Natural killer cell treated with Interleukin-12 subunit alpha and Interleukin-12 subunit beta and Interleukin-15 and Interleukin-18, amount 100 ng/mL, for 72 hours (primary cell): Measurements from ENCODE around the gene OSBPL2. TPM values are rescaled to one million over a fixed set of nuclear protein-coding genes. Genes with fewer than 3 reads are reported as not detected.
A peak's percentile ranks its signal among the peaks of the same experiment; 100 is the strongest.

Experiments used
- ATAC-seq, 2 donors: fragments of 150-1000 bp; cut with Tn5 transposase in 1 of 2; sonication (Bioruptor Pico), chemical (Tn5 transposase) in 1 of 2; 2 replicates each; pipeline ENCODE4 v1.10.0; 2021
- DNase-seq: peaks from one replicate; pipeline ENCODE4 v3.0.0; 2022; ENCODE audit warnings: low spot score
- H3K27ac Mint-ChIP-seq, 2 donors: 1 replicate in 1 of 2; 2 replicates in 1 of 2; pipeline ENCODE4 v1.8.0; 2022; ENCODE audit warnings: mixed read lengths in 2 of 2, mild to moderate bottlenecking in 1 of 2, moderate library complexity in 1 of 2
- H3K27me3 Mint-ChIP-seq, 2 donors: 1 replicate in 1 of 2; 2 replicates in 1 of 2; pipeline ENCODE4 v1.8.0; 2022; ENCODE audit warnings: mixed read lengths in 2 of 2
- H3K36me3 Mint-ChIP-seq: one replicate; pipeline ENCODE4 v1.8.0; 2022; ENCODE audit warnings: mixed read lengths
- H3K4me1 Mint-ChIP-seq, 2 donors: 1 replicate in 1 of 2; 2 replicates in 1 of 2; pipeline ENCODE4 v1.8.0; 2022; ENCODE audit warnings: low read depth in 2 of 2, mixed read lengths in 2 of 2, mild to moderate bottlenecking in 1 of 2
- H3K4me3 Mint-ChIP-seq: one replicate; pipeline ENCODE4 v1.8.0; 2022; ENCODE audit warnings: mixed read lengths
- H3K9me3 Mint-ChIP-seq: 2 replicates; pipeline ENCODE4 v1.8.0; 2022; ENCODE audit warnings: mixed read lengths
- total RNA-seq, 2 donors: library from RNA; stranded (reverse); gene quantifications; one replicate each; pipeline ENCODE4 v1.2.3, GENCODE V29; 2022

Gene OSBPL2
- total RNA-seq, 2 donors from 2014 or later, result 38.7 to 47.7 TPM

DNA sequence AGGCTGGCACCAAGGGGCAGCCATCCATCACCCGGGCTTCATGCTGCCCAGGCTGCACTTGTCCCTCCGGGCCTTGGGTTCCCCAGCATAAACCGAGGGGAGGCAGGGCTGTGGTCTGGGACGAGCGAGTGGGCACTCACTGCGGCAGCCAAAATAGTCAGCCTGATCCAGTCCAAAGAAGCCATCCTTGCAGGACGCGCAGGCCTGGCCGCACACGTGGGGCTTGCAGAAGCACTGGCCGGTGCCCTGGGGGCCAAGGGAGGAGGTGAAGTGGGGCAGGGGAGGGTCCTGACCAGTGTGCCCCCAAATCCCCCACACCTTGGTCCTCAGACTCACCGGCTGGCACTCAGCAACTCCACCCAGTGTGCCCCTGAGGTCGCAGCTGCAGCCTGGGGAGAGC, 96.6 kb downstream of the OSBPL2 start:
- no peaks in the 10 kb centered on the region for H3K4me1 Mint-ChIP-seq
- H3K27ac Mint-ChIP-seq, result no peak overlapping the region
- H3K27me3 Mint-ChIP-seq, result peaks cover 6 to 7% of the 10 kb centered on the region in 2 donors
- no peak for ATAC-seq
- H3K9me3 Mint-ChIP-seq, result no peaks in the 10 kb centered on the region
- no peak for DNase-seq
- H3K4me3 Mint-ChIP-seq, result no peak overlapping the region
- H3K36me3 Mint-ChIP-seq, result no peaks in the 10 kb centered on the region

DNA sequence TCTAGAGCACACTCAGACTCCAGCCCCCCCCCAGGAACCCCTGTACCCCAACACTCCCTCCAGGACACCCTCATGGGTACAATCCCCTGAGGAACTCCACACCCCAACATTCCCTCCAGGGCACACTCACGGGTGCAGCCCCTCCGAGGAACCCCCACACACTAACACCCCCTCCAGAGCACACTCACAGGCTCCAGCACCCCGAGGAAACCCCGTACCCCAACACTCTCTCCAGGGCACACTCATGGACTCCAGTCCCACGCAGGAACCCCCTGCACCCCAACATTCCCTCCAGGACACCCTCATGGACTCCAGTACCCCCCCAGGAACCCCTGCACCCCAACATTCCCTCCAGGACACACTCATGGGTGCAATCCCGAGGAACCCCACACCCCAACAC, 97.2 kb downstream of the OSBPL2 start:
- Mint-ChIP-seq H3K9me3 (no peaks in the 10 kb centered on the region), H3K4me1 (no peaks in the 10 kb centered on the region), H3K4me3 (no peak overlapping the region), H3K27ac (no peak overlapping the region), H3K36me3 (no peaks in the 10 kb centered on the region), H3K27me3 (peaks cover 8 to 9% of the 10 kb centered on the region in 2 donors)
- no peak for ATAC-seq
- no peak for DNase-seq

DNA sequence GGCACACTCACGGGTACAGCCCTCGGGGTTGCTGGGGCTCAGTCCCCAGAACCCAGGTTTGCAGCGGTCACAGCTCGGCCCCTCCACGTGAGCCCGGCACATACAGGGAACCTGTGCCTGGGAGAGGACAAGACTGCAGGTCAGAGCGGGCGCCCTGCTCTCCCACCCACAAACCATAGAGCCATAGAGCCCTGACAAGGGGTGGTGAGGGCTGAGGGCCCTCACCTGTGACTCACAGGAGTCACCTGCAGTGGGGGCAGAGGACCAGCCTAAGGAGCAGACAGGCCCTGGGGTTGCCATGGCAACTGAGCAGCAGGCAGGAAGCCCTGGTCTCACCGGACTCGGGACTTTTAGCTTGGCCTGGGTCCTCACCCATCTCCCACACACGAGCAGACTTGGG, 98.0 kb downstream of the OSBPL2 start:
- H3K36me3 Mint-ChIP-seq, result no peaks in the 10 kb centered on the region
- H3K4me1 Mint-ChIP-seq, result no peaks in the 10 kb centered on the region
- H3K9me3 Mint-ChIP-seq, result no peaks in the 10 kb centered on the region
- no peak for ATAC-seq
- no peak overlapping the region for H3K27ac Mint-ChIP-seq
- DNase-seq, result peak; percentile 45
- H3K27me3 Mint-ChIP-seq, result peaks cover 8 to 9% of the 10 kb centered on the region in 2 donors
- H3K4me3 Mint-ChIP-seq, result no peak overlapping the region

DNA sequence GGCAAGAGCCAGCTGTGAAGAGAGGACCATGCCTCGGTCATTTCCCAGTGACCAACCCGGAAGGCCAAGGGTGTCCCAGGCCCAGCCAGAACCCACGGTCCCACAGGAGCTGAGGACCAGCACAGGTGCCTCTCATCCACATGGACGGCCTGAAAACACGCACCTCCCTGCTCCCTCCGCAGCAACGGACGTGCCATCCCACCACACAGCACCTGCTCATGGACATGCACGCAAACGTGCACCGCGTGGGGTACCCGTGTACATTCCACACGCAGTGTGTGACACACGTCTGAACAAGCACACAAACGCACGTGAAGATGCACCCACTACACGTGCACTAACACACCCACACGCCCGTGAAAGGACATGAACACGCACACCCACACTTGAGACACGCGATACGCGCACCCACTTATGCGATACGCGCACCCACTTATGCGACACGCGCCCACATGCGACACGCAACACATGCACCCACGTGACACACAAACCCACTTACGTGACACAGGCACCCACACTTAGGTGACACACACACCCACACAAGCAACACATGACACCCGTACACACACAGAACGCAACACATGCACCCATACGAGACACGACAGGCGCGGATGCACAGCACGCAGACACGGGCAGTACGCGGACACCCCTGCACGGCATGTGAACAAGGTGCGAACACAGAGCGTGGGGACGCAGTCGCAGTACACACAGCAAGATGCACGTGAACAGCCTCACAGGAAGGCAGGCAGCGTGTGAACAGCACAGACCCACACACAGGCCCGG, 98.6 kb downstream of the OSBPL2 start:
- H3K4me1 Mint-ChIP-seq, result no peaks in the 10 kb centered on the region
- peak; percentile 44 for DNase-seq
- no peaks in the 10 kb centered on the region for H3K36me3 Mint-ChIP-seq
- peaks cover 8 to 9% of the 10 kb centered on the region in 2 donors for H3K27me3 Mint-ChIP-seq
- no peak overlapping the region for H3K27ac Mint-ChIP-seq
- H3K9me3 Mint-ChIP-seq, result no peaks in the 10 kb centered on the region
- ATAC-seq, result peak in 1 of 2 donors; percentile 7
- H3K4me3 Mint-ChIP-seq, result no peak overlapping the region

DNA sequence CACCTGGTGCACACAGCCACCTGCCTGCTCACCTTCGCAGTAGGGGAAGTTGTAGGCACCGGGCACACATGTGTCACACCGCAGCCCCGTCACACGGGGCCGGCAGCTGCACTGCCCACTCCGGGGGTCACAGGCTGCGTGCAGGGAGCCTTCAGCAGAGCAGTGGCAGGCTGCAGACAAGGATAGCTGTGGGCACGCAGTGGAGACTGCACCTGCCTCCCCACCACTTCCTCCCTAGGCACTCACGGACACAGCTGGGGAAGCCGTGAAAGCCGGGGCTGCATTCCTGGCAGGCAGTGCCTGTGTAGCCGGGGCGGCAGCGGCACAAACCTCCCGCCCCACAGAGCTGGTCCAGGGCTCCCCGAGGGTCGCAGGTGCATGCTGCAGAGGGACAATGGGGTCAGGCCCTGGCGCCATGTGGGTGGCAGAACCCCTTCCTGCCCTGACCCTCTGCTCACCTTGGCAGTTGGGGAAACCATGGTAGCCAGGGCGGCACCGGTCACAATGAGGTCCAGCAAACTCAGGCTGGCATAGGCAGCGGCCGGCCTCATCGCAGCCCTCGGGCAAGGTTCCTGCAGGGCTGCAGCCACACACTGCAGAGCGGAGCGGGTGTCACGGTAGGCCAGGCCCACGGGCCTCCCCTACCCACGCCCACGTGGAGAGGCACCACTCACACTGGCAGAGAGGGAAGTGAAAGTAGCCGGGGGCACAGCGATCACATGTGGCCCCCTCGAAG, 99.4 kb downstream of the OSBPL2 start:
- Mint-ChIP-seq H3K27ac (no peak overlapping the region), H3K36me3 (no peaks in the 10 kb centered on the region), H3K4me3 (no peak overlapping the region), H3K4me1 (no peaks in the 10 kb centered on the region), H3K9me3 (no peaks in the 10 kb centered on the region), H3K27me3 (peaks cover 8 to 9% of the 10 kb centered on the region in 2 donors)
- no peak for DNase-seq
- ATAC-seq, result peak; percentile 11 to 21

DNA sequence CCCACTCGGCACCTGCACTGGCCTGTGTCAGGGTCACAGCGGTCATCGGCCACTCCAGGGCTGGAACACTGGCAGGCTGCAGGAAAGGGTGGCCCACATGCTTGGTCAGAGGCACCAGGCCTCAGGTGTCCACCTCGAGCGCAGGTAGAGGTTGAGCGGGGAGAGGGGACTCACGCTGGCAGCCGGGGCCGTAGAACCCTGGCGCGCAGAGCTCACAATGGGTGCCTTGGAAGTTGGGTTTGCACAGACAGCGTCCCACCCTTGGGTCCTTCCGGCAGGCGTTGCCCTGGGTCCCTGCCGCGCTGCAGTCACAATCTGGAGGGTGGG, 99.9 kb downstream of the OSBPL2 start:
- no peaks in the 10 kb centered on the region for H3K9me3 Mint-ChIP-seq
- no peak overlapping the region for H3K27ac Mint-ChIP-seq
- H3K36me3 Mint-ChIP-seq, result no peaks in the 10 kb centered on the region
- peaks cover 9 to 11% of the 10 kb centered on the region in 2 donors for H3K27me3 Mint-ChIP-seq
- no peaks in the 10 kb centered on the region for H3K4me1 Mint-ChIP-seq
- no peak overlapping the region for H3K4me3 Mint-ChIP-seq
- ATAC-seq, result peak in 1 of 2 donors; percentile 17
- no peak for DNase-seq

DNA sequence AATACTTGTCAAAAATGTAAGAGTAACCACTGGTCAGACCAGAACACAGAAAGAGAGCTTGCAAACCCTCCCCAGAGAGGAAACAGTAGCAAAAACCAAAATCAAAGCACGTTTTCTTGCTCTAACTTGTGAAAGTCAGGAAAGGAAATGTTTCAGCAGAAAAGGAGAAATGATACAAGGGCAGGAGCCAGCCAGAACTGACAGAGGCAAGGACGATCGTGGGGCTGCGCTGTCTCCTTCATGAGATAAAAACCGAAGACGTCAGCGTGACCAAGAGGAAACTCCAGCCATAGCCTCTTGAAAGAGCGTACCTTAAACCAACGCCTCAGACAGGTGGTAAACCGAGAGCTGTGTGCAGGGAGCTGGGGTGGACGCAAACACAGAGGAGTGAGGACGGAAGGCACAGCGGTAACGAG, 101.3 kb downstream of the OSBPL2 start:
- no peak overlapping the region for H3K27ac Mint-ChIP-seq
- no peak overlapping the region for H3K4me3 Mint-ChIP-seq
- ATAC-seq (no peak), DNase-seq (no peak)
- peaks cover 9 to 11% of the 10 kb centered on the region in 2 donors for H3K27me3 Mint-ChIP-seq
- H3K36me3 Mint-ChIP-seq, result no peaks in the 10 kb centered on the region
- no peaks in the 10 kb centered on the region for H3K9me3 Mint-ChIP-seq
- H3K4me1 Mint-ChIP-seq, result no peaks in the 10 kb centered on the region

DNA sequence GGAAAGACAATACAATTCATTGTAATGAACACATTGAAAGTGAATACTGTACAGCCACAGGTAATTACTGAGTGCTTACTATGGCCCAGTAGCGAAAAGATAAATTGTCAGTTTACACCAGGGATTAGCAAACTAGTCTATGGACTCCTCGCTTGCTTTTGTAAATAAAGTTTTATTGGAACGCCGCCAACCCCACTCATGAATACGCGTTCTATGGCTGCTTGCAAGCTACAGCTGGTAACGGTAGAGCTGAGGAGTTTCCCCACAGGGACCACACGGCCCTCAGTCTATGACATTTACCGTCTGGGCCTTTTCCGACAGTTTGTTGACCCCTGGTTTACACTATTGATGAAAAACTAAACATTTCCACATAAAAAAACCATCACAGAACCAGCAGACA, 104.6 kb downstream of the OSBPL2 start:
- H3K36me3 Mint-ChIP-seq, result no peaks in the 10 kb centered on the region
- ATAC-seq, result no peak
- no peak overlapping the region for H3K27ac Mint-ChIP-seq
- no peak overlapping the region for H3K4me3 Mint-ChIP-seq
- no peaks in the 10 kb centered on the region for H3K9me3 Mint-ChIP-seq
- H3K27me3 Mint-ChIP-seq, result peaks cover 9 to 11% of the 10 kb centered on the region in 2 donors
- H3K4me1 Mint-ChIP-seq, result no peaks in the 10 kb centered on the region
- no peak for DNase-seq

DNA sequence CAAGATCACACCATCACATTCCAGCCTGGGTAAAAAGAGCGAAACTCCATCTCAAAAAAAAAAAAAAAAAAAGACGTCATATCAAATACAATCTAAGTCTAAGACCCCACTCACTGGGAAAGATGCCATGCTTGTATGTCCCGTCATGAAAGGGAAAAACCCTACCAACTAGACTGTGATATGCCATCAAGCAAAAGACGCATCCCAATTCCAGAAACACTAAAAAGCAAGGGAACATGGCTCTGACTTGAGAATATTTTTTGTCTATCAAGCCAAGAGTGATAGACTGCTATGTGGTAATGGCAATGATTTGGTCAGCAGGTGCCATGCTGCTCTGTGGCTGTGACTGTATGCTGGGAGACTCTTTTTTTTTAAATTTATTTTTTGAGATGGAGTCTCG, 105.8 kb downstream of the OSBPL2 start:
- Mint-ChIP-seq H3K36me3 (peaks cover 7% of the 10 kb centered on the region), H3K4me1 (no peaks in the 10 kb centered on the region), H3K9me3 (peaks cover 4% of the 10 kb centered on the region), H3K27me3 (peaks cover 9 to 13% of the 10 kb centered on the region in 2 donors), H3K4me3 (no peak overlapping the region), H3K27ac (no peak overlapping the region)
- DNase-seq (no peak), ATAC-seq (no peak)

DNA sequence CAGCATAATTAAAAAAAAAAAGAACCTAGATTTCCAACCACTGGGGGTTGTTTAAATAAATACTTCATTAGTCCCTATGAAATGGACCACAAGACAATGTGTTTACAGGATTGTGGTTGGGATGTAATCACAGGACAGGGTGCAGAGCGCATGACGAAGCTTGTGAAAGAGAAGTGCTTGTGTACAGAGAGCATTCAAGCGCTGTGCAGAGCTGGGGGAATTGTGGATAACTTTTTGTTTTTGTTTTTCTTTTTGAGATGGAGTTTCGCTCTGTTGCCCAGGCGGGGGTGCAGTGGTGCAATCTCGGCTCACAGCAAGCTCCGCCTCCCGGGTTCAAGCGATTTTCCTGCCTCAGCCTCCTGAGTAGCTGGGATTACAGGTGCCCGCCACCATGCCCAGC, 106.5 kb downstream of the OSBPL2 start:
- Mint-ChIP-seq H3K36me3 (peaks cover 7% of the 10 kb centered on the region), H3K27ac (no peak overlapping the region), H3K4me3 (no peak overlapping the region), H3K27me3 (peaks cover 3 to 9% of the 10 kb centered on the region in 2 donors), H3K4me1 (no peaks in the 10 kb centered on the region), H3K9me3 (peaks cover 7% of the 10 kb centered on the region)
- DNase-seq, result no peak
- ATAC-seq, result no peak

Other genes starting within 250 kb of the OSBPL2 start
- gene TAF4, start 172.6 kb upstream of the OSBPL2 start, total RNA-seq, result 10 to 100 TPM; 22.2 to 53.6 TPM
- 10 to 100 TPM; 25.8 to 32.7 TPM for gene LSM14B, start 116.0 kb upstream of the OSBPL2 start, total RNA-seq
- 100 to 1,000 TPM; 284 to 315 TPM for gene PSMA7, start 95.1 kb upstream of the OSBPL2 start, total RNA-seq
- 10 to 100 TPM; 21.2 to 45.0 TPM for gene SS18L1, start 94.8 kb upstream of the OSBPL2 start, total RNA-seq
- 10 to 100 TPM; 39.3 to 57.9 TPM for gene MTG2, start 55.5 kb upstream of the OSBPL2 start, total RNA-seq
- gene HRH3, start 18.2 kb upstream of the OSBPL2 start, total RNA-seq, result not detected
- 100 to 1,000 TPM; 171 to 178 TPM for gene ADRM1, start 64.5 kb downstream of the OSBPL2 start, total RNA-seq
- gene LAMA5, start 128.8 kb downstream of the OSBPL2 start, total RNA-seq, result 1 to 10 TPM; 1.5 to 1.9 TPM
- gene RPS21, start 148.6 kb downstream of the OSBPL2 start, total RNA-seq, result 1,000 to 10,000 TPM; 1,109 to 1,318 TPM
- 1 to 10 TPM; 9.4 to 9.5 TPM for gene CABLES2, start 168.8 kb downstream of the OSBPL2 start, total RNA-seq
- gene RBBP8NL, start 189.0 kb downstream of the OSBPL2 start, total RNA-seq, result not detected
- not detected for gene GATA5, start 237.5 kb downstream of the OSBPL2 start, total RNA-seq